GM19351 (cell line): ENCODE data around the gene CLK1.
"Not testable (repeated sequence)": the region's sequence is repeated elsewhere in the genome, so short reads cannot be mapped to it uniquely, and the experiment has no call there.

Source experiments
- ATAC-seq: cut with Tn5 transposase; IDR thresholded peaks from one replicate; pipeline ENCODE4 v1.9.1; 2021; ENCODE audit warnings: mild to moderate bottlenecking, moderate library complexity; ENCODE audit not compliant: unreplicated experiment

Gene CLK1

DNA sequence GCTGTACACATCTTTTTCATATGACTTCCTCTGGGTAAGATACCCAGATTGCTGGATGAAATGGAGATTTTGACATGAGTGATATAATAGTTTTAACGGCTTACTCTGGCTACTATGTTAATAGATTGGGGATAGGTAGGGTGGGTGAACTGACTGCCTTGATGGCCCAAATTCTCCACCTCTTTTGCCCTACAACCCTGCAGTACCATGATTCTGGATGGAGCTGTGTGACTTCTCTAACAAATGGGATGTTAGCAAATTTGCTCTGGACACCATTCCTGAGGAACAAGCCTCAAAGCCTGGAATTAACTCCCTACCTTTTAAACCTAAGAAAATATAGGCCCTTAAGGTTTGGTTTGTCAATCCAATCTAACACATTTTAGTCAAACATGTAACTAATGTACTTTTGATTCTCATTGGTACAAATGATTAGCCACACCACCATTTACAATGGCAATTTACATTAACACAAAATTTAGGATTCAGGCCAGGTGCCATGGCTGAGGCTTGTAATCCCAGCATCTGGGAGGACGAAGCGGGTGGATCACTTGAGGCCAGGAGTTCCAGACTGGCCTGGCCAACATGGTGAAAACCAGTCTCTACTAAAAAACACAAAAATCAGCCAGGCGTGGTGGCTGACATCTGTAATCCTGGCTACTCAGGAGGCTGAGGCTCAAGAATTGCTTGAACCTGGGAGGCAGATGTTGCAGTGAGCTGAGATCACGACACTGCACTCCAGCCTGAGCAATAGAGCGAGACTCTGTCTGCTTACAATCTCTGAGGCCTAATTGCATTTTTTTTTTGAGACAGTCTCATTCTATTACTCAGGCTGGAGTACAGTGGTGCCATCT is 12.8 kb downstream of the CLK1 start:
- no peak for ATAC-seq

DNA sequence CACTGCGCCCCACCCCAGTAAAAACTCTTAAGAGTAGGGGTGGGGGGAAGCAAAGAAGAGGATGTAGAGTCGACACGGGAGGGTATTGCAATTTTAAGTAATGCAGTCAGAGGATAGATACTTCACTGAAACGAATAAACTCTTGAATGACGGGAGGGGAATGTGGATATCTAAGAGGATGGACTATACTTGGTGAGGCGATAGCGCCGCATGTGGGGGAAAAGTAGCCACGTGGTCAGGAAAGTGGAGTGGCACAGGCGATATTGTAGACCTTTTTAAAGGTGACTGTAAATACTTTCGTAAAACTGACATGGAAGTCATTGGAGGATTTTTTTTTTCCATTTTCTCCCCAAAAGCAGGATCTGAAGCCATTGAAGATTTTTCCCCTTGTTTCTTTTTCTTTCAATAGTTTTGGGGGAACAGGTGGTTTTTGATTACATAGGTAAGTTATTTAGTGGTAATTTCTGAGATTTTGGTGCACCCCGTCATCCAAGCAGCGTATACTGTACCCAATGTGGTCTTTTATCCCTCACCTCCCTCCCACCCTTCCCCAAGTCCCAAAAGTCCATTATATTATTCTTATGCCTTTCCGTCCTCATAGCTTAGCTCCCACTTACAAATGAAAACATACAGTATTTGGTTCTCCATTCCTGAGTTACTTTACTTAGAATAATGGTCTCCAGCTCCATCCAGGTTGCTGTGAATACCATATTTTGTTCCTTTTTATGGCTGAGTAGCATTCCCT is 13.8 kb downstream of the CLK1 start:
- no peak for ATAC-seq

DNA sequence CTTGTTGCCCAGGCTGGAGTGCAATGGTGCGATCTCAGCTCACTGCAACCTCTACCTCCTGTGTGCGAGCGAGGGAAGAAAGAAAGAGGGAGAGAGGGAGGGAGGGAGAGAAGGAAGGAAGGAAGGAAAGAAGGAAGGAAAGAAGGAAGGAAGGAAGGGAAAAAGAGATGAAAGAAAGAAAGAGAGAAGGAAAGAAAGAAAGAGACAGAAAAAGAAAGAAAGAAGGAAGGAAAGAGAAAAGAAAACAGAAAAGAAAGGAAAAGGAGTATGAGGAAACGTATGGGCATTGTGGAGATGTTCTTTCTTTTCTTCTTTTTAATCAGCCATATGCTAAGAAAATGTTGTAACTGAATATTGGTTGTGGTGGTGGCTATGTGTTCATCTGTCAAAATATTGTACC is 16.5 kb downstream of the CLK1 start:
- ATAC-seq = no peak

DNA sequence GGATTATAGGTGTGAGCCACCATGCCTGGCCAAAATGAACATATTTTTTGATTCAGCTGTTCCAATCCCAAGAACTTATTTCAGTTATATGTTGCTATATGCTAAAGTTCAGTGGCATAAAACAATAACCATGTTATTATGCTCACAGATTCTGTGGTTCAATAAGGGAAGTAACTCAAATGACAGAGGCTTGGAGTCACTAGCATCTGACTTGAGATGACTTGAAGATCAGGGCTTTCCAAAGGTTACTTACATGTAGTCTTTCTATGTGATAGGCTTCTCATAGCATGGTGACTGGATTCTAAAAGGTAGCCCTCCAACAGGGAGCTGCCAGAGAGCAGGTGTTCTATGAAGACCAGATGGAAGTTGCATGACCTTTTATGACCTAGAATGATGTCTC is 17.2 kb downstream of the CLK1 start:
- no peak for ATAC-seq

DNA sequence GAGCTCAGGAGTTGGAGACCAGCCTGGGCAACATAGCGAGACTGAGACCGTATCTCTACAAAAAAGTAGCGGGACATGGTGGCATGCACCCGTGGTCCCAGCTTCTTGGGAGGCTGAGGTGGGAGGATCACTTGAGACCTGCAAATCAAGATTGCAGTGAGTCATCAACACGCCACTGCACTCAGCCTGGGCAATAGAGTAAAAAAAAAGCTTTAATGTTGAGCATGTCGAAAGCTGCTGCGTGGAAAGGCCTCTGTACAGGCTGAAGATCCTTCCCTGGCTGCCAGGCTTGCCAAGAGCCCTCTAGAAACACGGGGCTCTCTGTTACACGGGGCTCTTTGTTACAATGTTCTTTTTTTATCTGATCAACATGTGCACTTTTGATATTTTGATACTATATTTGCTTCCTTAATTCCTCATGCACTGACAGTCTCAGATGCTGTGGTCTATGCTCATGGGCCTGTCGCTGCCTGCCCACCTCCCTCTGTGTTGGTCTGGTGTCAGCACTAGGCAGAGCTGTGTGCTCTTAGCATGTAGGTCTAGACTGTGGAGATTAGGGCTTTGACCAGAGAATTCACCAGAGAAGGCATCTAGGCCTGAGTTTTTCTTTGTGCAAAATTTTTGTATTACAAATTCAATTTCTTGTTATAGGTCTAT is 18.7 kb downstream of the CLK1 start:
- ATAC-seq = no peak

DNA sequence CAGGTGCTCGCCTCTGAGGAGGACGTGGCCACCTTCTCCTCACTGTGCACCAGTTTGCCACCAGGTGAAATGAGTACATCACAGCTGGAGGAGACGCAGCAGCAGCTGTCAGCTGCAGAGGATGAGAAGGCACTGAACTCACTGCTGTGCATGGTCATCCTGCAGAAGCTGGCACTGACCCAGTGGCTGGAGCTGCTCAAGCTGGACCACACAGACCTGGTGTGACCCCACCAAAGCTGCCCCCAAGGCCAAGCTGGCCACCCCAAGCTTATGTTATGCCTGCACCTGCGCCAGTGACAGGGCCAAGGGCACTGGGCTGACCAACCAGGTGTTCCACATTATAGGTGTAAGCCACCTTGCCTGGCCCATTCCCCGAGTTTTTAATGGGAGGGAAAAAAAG is 19.3 kb downstream of the CLK1 start:
- no peak for ATAC-seq

DNA sequence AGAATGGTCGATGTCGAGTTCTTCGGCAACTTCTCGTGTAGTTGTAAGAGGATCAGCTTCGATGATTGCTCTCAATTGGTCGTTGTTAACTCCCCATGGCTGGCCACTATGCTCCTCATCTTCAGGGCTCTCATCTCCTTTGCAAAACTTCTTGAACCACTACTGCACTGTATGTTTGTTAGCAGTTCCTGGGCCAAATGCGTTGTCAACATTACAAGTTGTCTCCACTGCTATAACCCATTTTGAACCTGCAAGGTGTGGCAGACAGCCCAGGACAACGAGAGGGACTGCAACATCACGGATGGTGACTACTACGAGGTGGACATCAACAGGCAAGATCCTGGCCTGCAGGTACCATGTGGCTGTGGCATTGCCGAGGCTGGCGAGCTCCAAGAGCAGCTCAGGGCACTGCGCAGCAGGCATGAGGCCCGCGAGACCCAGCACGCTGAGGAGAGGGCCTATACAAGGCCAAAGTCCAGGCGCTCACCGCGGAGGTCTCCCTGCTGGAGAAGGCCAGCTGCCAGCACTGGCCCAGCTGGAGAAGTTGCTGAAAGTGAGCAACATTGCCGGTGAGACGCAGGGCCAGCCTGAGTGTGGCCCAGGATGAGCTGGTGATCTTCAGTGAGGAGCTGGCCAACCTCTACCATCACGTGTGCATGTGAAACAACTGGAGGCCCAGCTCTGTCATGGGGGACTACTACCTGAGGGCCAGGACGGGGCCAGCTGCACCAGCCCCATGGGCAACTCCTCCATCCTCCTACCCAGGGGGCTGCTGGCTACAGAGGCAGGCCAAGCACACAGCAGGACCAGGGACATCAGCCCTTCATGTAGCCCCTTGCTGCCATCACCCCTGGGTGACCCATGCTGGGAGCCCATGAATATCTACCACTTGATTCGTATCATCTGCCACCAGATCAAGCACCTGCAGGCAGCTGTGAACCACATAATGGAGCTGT is 20.2 kb downstream of the CLK1 start:
- no peak for ATAC-seq

DNA sequence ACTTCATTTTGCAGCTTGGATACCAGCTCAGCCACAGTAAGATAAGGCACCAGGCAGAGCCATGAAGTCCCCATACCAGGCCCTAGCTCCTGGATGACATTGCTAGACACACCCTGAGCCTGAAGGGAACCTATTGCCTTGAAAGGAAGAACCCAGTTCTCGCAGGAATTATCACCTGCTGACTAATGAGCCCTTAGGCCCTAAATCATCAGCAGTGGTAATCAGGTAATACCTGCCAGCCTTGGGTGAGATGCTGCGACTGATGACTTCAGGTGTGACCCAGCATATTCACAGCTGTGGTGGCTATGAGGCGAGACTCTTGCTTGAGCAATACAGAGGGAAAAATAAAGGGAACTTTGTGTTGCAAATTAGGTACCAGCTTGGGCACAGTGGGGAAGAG is 24.9 kb downstream of the CLK1 start:
- ATAC-seq = no peak

DNA sequence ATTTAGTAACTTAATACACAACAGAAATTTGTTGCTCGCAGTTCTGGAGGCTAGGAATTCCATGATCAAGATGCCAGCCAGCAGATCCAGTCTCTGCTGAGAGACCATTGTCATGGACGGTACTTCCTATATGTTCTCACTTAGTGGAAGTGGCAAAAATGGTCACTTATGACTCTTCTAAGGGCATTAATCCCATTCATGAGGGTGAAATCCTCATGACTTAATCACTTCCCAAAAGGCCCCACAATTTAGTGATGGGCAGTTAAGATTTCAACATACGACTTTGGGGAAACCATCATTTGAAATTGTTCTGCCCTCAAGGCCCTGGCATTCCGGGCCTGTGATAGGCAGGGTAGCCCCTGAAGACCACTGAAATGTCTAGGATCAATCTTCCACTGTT is 29.8 kb downstream of the CLK1 start:
- ATAC-seq = no peak

DNA sequence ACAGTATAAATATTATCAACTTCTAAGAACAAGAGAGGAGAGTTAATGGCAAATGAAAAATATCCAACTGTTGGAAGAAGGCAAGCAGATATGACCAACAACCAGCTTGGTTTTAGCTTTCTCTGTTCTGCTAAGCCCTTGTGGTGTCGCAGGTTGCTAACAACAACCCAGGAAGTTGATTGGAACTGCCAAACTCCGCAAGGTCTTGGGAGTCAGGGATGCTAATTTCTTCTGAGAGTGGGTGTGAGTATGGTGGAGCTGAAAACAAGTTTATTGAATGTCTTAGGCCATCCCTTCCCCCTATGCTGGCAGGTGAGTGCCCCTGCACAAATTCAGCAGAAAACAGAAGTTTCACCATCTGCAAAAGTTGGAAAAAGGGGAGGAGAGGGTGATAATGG is 35.2 kb downstream of the CLK1 start:
- no peak for ATAC-seq

DNA sequence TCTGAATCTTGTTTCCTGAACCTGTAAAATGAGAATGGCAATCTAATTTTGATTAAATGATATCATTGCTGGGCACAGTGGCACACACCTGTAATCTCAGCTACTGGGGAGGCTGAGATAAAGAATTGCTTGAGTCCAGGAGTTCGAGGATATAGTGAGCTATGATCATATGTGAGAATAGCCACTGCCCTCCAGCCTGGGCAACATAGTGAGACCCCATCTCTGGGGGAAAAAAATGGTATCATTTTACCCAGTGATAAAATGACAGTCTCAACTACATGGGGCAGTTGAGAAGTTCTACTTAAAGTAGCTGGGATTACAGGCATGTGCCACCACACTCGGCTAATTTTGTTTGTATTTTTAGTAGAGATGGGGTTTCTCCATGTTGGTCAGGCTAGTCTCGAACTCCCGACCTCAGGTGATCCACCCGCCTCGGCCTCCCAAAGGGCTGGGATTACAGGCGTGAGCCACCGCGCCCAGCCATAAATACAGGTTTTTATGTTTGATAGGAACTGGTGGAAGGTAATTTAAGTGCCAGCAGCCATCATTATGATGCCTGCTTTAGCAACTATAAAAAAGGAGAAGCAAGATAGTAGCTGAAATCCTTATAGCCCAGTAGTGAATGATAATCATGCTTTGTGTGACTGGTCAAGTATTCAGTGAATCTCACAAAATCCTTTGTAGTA is 35.7 kb downstream of the CLK1 start:
- no peak for ATAC-seq

DNA sequence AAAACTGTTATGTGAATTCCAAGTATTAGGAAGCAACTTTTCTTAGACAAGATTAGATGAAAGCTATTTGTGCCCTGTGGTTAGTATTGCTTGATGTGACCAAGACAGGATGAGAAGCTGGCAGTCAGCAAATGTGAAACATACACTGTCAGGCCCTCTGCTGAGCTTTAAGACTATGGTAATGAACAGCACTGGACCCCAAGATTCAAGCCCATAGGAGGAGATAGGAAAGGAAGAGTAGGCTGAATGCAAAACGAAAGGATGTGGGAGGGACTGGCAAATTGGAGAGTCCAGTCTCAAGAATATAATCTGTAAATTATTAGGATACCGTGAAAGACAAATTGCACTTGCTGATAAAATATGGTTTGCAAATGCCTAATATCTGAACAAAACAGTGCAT is 36.4 kb downstream of the CLK1 start:
- ATAC-seq = no peak

DNA sequence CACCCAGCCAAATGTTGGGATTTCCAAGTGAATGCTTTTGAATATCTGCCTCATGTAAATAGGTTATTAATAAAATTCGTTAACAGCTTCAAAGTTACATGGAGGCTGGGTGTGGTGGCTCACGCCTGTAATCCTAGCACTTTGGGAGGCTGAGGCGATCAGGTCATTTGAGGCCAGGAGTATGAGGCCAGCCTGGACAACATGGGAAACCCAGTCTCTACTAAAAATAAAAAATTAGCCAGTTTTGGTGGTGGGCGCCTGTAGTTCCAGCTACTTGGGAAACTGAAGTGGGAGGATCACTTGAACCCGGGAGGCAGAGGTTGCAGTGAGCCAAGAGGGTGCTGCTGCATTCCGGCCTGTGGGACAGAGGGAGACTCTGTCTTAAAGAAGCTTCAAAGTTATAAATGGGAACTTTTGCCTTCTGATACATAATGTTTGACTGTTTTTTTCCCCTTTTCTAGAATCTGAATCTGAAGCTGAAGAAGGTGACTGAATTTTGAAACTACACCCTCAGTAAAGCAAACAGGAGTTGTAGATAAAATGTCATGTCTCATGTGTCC is 42.7 kb downstream of the CLK1 start:
- no peak for ATAC-seq

DNA sequence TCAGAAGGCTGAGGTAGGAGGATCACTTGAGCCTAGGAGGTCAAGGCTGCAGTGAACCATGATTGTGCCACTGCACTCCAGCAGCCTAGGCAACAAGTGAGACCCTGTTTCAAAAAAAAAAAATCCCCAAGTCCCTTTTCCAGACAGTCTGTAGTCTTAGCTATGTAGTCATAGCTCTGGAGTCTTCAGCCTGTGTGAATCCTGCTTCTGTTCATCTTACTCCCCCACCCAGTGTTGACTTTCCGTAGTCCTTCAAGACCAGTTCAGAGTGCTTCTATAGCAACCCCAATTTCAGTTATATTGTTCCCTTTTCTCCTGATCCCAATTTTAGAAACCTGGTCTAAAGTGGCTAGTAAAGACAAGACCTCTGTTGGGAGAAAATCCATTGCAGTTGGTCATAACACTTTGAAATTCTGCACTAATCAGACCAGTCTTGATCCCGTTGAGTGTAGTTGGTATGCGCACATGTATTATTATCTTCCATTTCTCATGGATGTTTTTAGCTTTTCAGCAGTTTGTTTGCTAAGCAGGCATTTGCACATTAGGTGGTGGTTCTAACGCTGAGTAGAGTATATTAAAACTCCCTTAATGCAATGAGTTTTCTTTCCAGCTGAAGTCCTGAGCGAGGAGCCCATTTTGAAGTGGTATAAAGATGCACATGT is 43.8 kb downstream of the CLK1 start:
- ATAC-seq = no peak

DNA sequence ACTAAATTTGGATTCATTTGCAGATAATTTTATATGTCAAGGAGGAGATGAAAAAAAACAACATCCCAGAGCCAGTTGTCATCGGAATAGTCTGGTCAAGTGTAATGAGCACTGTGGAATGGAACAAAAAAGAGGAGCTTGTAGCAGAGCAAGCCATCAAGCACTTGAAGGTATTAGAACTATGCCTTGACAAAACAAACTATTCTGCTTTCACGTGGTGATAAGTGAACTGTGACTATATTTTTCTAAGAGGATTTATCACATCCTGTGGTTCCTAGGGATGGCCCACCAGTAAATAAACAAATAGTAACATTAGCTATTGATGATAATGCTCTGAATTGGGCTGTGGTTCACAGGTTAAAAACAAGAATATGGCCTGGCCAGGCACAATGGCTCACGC is 45.7 kb downstream of the CLK1 start:
- ATAC-seq = not testable (repeated sequence)

DNA sequence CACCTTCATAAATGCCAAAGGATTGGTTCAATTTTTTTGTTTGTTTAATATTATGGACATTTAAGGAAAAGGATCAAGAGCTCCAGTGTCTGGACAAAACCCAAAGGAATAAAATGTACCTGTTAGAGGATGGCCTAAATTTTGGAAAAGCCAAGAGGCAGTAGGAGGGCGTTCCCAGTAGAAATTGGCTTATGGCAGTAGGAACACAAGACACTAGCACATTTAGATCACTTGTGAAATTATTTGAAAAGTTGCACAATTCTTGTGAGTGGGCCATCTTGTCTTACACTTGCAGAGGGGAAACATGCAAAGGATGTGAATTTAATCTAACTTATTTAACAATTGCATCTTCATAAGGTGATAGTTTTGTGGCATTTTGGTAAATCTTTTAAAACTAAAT is 49.5 kb downstream of the CLK1 start:
- ATAC-seq = no peak

DNA sequence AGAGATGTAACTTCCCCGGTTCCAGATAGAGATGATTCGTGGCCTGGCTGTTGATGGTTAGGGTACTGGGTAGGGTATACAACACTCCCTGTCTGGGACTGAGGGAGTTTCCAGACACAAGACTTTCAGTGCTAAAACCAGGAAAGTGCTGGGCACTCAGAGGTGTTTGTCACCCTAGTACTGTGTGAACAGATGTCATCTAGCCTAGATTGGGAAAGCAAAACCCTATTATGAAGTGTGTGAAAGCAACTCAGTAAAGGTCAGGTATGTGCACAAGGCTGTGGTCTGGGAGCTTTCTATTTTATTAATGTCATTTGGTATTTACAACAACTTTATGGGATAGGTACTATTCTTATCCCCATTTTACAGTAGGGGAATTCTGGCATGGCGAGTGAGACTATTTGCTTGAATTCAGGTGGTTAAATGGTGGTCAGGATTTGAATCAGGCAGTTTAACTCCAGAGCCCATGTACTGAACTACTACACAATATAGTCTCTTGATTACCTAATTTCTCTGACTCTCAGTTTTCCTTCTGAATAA is 50.1 kb downstream of the CLK1 start:
- ATAC-seq = no peak

DNA sequence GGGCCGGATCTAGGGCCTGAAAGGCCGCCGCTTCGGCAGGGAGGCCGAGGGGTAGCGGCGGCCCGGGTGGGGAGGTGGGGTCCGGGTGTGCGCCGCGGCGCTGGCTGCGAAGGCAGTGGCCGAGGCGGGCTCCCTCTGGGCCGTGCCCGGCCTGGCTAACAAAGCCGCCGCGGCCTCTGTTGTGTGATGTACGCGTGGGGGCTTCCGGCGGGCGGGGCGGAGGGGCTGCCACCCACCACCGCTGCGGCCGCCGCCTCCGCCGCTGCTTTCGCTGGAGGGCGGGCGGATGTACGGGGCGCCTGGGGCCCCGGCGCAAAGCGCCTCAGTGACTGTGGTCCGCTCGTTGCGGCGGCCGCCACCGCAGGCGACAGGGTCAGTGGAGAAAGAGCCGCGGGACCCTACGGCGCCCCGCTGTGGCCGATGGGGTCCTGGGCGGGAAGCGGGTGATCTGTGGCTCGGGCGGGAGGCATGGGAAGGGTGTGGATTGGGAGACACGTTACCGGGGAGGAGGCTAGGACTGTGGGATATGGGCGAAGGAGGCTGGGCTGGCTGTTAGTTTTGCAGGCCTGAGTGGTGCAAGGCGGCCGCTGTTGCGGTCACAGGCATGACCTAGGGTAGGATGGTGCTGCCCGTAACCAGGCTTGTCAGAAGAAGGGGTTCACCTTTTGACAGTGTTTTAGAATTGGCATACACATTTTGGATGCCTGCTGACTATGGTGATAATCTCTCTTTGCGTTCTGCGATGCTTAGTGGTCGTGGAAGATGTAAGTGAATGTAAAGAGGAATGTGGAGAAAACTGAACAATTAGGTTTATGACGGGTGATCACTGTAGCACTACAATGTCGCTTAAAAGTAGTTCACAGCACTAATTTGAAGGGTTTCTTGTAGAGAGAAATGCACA is 52.1 kb downstream of the CLK1 start:
- peak; percentile 40 for ATAC-seq
